Stimulated activated naive CD4-positive, alpha-beta T cell treated with Interleukin-2 at 50 U/mL for 16 hours (primary cell): Measurements from ENCODE around the gene ASTN2.
"Not testable (repeated sequence)": the region's sequence is repeated elsewhere in the genome, so short reads cannot be mapped to it uniquely, and the experiment has no call there.

Experiments
- DNase-seq: peaks from one replicate; lab custom pipeline; 2025; lab: John Stamatoyannopoulos, UW

The ASTN2 gene

DNA sequence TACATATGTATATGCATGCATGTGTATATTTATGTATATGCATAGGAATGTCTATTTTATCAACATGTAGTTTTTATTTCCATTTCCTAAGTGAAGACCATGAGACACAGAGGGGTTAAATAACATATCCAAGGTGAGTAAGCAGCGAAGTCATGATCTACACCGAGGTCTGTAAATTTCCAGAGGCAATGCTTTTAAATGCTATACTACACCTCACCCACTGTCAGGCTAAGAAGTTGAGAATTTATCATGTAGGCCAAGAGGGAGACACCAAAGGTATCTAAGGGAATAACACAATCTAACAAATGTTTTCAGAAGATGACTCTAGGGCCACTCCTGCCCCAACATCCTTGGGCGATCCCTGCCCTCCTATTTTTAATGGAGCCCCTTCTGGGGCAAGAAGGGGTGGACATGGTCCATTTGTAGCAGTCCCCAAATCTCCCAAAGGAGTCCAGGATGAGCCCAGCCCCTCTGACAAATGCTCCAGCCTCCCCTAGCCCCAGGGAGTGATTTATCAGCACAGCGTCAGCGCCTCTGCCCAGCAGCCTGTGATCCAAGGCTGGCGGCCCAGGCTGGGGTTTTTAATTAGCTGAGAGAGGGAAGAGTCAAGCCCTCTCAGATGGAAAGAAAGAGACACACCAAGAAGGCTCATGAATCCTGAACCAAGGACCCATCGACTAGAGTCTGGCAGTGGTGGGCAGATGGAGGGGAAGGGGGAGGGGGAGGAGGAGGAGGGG is 339.9 kb downstream of the ASTN2 start:
- no peak for DNase-seq

DNA sequence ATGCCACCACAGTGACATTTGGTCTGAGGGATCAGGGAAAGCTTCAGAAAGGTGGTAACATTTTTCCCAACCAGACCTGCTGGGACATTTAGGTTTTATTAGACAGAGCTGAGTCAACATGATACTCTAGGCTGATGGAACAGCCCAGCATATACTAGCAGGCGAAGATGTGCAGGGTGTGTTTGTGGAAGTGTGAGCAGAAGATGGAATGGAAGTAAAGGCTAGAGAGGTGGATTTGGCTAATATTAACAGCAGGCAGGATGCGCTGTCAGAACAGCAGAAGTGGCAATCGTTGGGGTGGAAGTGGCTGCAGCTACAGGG is 340.6 kb downstream of the ASTN2 start:
- no peak for DNase-seq

DNA sequence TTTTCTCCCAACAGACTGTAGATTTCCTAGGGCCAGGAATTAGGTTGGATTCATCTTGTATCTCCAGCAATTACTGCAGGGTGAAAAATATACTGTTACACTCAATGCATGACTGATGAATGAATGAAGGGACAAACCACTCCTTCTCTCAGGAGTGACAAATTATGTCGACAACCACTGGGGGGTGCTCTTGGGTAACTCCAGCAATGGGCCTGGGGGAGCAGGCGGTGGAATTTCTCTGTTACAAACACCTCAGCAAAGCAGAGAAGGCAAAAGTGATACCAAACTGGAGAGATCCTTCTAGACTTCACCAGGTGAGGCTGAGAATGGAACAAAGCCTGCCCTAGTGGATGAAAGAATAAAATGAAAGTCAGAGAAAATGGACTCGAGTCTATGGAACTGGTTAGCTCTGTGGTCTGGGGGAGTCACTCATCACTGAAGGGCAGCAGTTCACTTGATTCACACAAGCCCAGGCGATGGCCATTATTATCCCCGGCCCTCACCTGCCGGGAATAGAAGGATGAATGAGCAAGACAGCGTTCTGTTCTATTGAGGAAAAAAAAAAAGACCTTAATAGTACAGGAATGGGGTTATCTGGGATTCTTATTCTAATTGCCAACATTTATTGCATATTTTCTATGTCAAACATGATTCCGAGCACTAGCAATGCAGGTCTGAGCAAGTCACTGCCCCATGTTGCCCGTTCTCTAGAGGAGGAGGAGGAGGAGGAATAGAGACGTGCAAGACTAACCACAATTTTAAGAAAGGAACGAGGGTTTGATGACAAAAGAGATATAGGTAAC is 341.1 kb downstream of the ASTN2 start:
- DNase-seq: no peak

DNA sequence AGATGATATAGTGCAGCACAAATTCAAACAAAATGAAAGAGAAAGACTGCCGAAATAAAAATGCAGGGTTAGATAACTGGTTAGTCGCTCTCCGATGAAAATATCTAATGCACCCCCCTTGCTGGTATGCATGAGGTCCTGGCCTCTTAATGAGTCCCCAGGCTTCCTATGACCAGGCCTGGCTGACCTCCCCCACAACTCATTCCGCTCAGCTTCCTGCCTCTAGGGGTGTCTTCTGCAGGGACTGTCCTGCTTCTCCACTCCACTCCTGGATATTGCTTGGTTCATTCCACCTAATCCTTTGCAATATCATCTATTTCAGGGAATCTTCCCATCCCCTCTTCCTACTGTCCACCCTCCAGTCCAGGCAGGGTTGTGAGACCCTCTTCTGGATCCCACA is 341.8 kb downstream of the ASTN2 start:
- DNase-seq: no peak

DNA sequence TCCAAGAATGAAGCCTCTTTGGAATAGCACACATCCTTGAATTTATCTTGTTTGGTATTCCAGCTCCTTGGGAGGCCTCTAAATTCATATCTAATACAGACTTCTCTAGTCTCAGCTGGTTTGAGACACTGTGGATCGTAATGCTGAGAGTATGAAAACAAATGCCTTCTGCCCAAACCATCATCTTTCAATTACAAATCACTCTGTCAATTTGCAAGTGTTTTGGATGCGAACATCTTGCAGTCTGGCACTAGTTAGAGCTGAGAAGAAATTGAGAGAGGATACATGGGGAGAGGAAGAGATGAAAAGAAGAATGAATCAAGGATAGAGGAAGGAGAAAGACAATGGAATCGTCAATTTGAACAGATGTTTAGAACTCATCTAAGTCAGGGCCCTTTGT is 342.6 kb downstream of the ASTN2 start:
- no peak for DNase-seq

DNA sequence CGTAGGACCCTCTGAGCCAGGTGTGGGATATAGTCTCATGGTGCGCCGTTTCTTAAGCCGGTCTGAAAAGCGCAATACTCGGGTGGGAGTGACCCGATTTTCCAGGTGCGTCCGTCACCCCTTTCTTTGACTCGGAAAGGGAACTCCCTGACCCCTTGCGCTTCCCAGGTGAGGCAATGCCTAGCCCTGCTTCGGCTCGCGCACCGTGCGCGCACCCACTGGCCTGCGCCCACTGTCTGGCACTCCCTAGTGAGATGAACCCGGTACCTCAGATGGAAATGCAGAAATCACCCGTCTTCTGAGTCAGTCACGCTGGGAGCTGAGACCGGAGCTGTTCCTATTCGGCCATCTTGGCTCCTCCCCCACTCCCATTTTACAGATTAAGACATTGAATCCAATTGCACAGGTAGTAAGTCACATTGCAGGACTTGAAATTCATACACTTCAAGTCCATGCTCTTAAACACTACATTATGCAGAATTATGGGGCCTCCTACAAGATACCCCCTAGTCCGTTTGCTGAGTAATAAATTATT is 343.1 kb downstream of the ASTN2 start:
- not testable (repeated sequence) for DNase-seq

DNA sequence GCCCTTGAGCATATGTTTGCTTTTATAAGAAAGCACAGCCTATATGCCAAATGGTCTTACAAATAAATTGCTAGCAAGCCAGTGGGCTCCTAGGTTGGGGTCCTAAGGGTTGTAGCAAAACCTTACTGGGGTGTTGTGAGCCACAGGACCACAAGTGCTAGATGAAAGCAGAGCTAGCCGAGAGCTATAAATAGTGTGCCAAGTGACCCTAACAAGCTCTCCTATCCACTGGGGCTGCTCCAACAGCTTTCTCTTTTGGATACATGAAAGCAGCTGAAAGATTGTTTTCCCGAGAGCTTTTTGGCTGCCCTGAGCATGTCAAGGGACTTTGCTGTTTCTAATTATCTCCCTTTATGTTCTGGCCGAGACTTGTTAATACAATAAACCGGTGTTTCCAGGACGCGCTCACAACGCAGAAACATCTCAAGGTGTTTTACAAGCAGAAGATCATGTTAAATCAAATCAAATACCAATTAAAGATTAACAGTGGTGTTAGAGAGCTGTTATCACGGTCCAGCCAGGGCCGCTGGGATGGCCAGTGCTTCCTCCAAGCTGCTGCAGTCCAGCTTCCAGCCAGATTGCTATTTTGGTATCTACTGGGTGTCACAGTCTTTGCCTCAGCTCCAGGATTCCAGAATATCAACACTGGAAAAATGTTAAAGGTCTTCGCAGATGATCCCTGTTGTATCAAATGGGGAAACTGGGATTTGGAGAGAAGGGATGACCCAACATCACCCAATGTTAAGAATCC is 351.0 kb downstream of the ASTN2 start:
- no peak for DNase-seq

DNA sequence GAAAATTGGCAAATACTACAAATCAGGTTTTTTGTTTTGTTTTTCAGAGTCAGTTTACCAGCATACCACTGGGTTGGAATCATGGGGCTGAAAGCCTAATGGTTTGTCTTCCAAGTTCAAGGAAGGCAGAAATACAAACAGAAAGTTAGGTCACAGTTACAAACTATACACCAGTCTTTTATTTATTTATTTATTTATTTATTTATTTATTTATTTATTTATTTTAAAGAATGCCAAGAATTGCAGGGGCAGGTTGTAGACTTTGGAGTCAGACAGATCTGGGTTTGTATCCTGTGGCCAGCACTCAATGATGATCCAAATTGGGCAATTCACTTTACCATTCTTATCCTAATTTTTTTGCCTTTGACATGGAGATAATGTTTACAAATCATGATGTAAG is 353.9 kb downstream of the ASTN2 start:
- DNase-seq: no peak

DNA sequence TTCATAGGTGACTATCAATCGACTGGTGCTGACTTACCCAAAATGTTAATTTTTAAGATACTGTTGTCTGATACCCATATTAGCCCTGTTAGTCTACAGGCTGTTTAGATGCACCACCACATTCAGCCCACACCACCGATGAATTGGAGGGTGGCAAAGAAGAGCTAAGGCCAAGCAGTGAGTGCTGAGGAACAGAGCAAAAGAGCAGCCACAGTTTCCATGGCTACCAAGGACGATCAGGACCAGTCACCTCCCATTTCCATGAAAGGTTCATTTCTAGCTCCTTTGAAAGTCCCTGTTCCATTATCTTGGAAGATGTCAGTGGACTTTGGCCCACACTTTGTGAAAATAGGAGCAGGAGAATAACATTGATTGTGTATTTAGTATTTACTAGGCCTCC is 364.9 kb downstream of the ASTN2 start:
- no peak for DNase-seq

DNA sequence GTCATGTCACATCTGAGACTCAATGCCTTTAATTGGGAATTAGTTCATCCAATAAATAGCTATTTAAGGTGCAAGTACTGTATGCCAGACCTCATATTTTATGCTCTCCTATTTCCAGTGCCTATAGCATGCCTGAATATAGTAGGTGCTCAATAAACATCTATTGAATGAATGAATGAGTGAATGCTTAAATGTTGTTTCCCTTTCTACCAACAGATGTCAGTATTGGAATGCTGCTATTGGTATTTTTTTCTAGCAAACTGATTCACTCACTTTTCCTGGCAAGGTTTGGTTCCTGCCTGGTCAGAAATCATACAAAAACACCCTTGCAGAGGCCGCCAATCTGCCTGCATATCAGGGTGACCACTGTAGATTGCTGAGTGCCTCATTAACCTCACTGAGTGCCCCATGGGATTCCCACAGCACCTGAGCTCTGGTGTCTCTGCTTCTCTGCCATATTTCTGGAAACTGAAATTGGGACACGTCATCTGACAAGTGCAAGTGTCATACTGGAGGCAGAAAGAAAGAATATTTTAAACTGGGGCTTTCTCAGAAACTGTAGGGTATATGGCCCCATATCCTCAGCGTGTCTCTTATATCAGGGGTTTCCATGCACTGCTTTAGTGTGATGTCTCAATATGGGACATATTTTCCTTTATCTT is 368.1 kb downstream of the ASTN2 start:
- DNase-seq: no peak

DNA sequence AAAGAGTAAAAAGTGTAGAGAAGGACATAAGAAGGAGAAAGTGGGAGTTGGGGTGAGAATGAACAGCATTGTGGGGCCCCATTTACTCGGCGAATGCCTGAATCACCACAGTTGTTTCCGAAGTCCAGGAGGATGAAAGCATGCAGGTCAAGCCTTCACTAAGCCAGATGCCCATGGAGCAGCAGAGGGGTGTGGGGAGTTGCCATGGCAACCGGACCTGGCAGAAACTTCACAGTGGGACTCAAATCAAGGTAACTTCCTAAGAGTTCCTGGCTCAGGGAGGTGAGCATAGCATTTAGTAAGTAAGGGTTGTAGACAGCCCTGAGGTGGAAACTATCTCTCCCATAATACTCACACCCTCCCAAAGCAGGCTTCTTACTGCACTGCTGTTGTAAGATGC is 370.6 kb downstream of the ASTN2 start:
- DNase-seq: no peak

DNA sequence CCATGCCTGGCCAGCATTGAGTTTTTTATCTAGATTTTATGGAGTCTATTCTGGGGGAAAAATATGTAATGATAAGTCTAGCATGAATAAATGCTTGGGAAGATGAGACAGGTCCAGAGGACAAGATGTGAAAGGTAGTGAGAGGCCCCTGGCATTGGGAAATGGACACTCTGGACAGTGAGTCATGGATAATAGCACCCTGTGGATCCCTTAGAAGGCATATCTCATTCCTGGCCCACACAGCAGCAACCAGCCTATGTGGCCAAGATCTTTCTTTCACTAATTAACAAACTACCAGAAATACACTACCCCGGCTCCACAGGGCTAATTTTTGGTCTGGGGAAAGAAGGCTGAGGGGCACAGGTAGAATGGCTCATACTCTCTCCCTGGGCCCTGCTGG is 371.7 kb downstream of the ASTN2 start:
- DNase-seq: no peak

DNA sequence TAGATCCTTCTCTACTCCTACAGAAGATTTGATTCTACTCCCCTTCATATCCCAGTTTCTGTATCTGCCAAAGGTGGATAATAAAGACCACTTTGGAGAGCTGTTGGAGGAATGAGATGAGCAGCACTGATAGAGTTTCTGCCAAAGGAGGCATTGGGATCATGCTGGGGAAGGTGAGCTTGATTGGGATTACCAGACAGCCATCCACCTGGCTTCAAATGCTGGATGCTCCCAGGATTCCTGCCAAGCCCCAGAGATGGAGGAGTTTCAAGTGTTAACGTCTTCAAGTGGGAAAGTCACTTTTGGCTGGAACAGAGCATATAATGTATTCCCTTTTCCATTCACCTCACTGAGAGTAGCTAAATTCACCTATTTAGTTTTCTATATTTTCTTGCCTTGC is 379.3 kb downstream of the ASTN2 start:
- no peak for DNase-seq

DNA sequence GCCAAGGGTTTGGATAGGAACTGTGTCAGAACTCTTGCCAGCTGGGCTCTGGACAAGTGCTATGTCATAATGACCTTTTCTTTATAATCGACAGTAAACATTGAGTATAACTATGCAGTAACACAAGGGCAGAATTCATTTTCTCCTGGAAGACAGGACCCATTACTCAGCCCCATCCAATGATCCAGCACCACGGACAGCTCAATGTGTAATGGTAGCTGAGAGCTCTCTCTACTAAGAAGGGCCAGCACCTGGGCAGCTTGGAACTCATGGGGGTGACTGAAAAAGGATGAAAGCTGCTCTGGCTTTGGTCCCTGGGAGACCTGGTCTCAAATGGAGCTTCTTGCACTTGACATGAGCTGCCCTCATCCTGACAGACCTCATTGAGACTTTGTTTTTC is 380.0 kb downstream of the ASTN2 start:
- no peak for DNase-seq

DNA sequence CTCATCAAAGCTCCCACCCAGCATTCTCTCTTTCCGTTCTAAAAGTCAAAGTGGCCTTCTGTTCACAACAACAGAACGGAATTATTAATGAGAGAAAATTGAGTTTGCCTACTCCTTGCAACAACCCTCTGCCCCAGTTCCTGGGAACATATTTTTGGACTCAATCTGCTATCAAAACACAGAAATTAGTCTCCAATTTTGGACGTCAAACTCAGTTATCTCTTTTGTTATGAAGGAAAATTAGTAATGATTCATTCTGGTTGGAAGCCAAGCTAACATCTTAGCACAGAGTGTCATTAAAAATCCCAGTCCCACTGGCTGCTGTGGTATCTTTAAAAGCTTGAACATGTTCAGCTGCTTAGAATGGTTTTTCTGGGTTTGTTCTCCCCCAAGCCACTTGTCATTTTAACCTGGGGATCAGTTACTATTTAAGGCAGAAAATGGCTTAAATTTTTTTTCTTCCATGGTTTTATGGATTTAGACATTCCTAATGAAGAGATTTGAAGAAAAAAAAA is 384.5 kb downstream of the ASTN2 start:
- no peak for DNase-seq

DNA sequence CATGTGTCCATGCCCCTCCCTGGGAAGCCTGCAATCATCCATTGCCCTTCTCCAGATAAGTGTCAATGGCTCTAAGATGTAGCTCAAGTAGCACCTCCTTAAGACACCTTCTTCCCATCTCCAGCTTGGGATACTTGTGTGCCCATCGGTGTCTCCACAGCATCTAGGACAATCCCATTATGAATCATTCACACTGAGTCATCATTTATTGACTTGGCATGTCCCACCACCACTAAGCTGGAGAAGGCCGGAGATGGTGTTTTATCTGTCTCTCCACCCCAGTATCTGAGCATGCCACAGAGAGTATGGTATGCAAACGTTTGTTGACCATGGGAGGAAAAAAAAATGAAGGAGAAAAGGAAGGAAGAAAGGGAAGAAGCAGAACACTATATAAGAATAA is 385.5 kb downstream of the ASTN2 start:
- no peak for DNase-seq

DNA sequence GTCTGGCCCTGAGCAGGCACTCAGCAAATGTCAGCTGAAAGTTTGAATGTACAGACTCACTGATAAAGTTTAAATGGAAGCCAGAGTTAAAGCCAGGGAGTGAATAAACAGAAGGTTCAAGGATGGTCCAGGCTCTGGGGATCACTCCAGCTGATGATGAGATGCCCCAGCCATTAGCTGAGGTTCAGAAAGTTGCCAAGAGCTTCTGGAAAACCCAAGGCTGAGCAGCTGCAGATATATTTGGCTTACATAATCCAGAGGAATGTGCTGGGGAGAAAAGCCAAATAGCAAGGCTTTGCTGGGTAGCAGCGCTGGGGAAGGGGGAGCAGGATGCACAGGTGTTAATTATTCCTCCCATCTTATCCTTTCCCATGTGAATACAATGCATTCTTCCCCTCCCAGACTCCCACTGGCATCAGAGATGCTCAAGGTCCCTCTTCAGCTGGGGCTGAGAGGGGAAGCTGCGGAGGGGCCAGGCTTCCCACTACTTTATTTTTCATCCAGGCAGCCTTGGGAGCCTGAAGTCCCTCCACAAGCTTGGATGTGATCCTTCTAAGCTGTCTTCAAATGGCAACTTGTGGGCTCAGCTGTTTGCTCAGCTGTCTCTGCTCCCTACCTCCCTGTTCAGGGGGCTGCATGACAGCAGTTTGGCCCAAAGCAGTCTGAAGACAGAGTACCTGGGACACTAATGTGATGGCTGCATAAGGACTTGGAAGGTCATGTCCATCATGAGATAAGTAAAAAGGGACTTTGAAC is 386.6 kb downstream of the ASTN2 start:
- DNase-seq: no peak

DNA sequence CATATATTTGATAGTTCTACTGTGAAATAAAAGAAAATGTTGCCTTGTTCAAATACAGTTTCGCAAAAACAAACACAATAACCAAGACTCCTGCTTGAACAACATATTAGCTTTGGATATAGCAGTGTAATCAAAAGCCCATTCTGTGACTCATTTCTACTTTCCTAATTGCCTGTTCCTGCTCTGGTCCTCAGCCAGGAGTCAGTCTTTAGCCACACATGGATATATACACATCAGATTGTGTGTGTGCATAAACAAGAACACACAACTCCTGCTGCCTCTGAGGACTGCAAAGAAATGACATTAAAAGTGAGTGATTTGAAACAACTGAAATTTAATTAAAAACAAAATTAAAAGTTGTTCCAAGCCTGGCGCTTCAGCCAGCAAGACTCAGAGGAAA is 393.0 kb downstream of the ASTN2 start:
- DNase-seq: no peak

DNA sequence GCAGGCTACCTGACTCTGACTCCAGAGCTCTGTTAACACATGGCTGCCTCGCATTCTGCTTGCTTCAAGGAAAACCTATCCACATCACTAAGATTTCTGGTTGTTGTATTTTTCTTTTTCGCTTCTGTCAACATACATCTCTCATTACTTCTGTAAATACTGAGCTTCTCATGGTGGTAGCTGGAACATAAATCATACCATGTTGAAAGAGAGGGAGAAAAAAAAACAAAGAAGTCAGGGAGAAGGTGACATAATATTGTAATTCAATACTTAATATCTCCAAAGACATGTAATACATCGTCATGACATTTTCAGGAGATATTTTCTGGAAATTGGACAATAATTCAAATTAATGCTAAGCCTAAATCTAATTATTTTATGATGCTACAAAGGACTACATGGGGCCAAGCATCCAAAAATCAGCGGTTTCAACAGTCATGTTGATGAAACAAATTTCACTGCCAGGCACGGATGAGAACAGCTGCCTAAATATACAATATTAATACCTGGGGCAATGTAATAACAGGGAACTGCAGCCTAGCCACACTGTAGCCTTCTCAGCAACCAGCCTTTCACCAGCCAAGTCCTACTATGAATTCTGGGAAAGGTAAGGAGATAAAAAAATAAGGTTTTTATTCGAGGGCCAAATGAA is 395.8 kb downstream of the ASTN2 start:
- DNase-seq: no peak

DNA sequence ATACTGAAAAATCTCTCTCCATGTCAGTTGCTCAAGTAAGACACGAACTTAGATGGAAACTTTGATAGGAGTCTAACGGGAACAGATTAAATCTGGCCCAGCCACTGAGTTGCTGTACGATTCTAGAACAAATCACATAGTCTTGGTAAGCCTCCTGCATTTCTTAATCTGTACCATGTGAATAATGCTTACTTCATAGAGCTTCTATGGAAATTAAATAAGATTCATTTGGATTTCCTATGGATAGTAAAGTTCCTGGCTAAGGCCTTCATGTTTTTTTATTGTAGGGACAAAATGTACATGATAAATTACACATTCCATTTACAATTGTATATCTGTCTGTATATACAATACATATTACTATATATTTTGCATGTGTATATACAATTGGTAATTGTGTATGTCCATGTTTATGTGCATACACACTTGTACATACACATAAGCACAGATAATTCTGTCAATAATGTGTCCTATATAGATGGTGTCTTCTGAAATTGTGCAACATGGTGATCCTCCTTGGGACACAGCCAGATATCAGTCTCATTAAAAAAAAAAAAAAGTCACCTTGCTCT is 397.4 kb downstream of the ASTN2 start:
- no peak for DNase-seq
